GM19099 (cell line): Measurements from ENCODE around the gene LIMCH1.

Source experiments
- POLR2A ChIP-seq: IDR thresholded peaks from 3 replicates; pipeline ENCODE4 v1.6.1; 2011; ENCODE audit warnings: low read depth; ENCODE audit not compliant: insufficient read length; ENCODE audit errors: extremely low read depth

Gene LIMCH1, protein sequence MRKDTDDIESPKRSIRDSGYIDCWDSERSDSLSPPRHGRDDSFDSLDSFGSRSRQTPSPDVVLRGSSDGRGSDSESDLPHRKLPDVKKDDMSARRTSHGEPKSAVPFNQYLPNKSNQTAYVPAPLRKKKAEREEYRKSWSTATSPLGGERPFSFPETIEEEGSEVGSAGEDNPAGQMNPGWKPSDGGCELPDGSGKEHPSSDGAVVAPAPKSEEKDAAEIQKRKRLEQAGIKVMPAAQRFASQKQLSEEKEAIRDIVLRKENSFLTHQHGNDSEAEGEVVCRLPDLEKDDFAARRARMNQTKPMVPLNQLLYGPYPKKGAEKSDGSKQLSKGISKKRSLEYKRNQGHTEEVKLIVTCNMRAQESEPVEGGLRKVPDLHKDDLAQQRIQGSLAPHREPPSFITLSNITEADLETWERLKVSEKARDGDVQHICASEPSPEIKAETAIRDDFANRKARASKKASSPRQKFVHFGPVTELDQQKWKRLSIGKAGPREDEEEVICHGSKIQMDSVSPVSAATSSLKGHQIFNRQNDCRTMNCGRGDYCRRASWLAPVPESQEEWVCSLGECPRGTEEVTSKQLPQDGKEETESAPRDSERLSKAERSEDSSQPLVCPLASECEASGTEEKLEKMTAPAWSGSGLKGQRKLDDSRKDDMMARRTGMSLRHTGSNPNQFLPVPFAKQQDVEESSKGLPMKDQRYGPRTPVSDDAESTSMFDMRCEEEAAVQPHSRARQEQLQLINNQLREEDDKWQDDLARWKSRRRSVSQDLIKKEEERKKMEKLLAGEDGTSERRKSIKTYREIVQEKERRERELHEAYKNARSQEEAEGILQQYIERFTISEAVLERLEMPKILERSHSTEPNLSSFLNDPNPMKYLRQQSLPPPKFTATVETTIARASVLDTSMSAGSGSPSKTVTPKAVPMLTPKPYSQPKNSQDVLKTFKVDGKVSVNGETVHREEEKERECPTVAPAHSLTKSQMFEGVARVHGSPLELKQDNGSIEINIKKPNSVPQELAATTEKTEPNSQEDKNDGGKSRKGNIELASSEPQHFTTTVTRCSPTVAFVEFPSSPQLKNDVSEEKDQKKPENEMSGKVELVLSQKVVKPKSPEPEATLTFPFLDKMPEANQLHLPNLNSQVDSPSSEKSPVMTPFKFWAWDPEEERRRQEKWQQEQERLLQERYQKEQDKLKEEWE (N-terminal part only)

DNA sequence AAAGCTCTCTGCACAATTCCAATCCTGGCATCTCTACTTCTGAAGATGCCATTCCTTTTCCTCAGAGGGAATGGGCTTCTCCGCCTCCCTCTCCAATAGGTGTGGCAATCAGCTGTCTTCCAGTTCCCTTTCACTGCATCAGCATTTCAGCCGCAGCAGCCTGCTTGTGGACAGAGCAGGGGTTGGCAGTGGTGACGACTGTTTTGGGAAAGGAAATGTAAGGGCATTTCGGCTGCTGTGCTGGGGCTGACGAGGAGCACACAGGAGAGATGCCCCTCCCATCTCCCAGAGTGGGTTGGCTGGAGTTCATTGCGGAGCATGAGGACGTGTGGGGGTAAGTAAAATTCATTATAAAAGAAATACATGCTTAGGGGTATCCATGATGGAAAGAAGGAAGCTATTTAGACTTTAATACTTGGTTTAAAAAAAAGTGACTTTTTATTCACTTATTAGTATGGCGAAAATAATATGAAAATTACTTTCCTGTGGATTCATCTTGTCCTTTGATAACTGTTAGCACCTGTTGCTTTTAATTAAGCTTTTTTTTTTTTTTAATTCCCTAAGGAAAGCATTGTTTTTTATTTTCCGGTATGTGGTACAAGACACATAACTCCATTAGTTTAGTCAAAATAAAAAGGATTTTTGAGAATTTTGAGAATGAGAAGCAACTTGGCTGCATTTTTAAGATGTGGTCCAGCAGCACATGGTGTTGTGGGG, at the start of gene LIMCH1:
Gene LIMCH1 (plus strand): TSS at position 141 of the 717 bp plus-strand sequence. CDS start 67,839 bp downstream, outside the sequence.
- no peak for TF ChIP-seq POLR2A

DNA sequence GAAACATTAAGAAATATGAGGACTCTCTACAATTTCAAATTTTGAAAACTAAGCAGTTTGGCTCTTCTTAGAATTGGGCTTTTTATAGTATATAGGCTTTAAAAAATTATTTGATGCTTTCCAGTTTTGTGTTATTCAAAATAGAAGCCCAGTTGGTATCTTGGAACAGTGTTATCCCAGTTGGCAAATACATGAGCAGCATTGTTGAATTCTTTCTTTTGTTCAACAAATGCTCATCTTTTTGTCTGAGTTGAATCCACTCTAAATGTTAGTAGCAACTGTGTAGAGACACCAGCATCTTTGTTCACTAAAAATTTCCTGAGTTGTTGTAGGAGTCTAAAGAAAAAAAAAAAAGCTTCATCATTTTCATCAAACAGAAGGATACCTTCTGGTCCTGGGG, 41.0 kb upstream of the LIMCH1 start:
- no peak for TF ChIP-seq POLR2A

DNA sequence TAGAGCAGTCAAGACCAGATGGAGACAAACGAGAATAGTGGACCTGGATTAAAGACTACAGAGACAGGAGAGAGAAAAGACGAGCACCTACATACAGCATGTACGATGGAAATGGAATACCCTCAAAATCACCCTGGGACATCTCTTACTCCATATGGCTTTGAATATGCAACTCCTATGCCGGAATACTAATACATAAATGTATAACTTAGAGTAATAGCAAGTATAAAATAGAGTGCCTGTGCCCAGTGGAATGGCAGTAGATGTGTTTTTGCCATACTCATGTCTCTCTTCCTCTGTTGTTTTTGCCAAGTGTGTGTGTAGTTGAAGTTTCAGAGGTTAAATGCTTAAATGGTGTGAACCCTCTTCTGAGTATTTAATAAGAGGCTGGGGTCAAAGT, 39.8 kb upstream of the LIMCH1 start:
- TF ChIP-seq POLR2A: no peak

DNA sequence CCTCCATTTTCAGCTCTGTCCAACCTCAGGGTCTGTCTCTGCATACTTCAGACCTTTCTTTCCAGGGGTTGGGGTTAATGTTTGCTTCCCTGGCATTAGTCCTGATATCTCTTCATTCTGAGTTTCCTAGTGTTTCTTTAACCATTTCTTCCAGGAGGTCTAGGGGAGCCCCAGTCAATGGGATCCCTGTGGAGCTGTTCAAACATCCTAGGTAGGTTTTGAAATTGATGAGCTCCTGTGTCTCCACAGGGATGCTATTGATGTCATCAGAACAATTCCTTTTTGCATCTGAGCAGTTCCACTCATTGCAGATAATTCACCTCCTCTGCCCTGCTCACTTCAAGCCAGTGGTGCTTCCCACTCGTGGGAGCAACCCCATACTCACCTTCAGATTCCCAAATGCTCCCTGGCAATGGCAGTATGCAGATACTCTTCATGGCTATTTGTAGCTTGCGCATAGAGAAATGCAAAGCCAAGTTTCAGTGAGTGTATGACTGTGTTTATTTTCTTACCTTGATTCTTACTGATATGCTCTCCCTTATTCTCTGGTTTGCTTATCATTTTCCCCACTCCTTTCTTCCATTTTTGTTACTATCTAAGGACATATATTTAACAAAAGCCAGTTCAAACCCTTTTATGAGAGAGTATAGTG, 33.7 kb upstream of the LIMCH1 start:
- TF ChIP-seq POLR2A: no peak

DNA sequence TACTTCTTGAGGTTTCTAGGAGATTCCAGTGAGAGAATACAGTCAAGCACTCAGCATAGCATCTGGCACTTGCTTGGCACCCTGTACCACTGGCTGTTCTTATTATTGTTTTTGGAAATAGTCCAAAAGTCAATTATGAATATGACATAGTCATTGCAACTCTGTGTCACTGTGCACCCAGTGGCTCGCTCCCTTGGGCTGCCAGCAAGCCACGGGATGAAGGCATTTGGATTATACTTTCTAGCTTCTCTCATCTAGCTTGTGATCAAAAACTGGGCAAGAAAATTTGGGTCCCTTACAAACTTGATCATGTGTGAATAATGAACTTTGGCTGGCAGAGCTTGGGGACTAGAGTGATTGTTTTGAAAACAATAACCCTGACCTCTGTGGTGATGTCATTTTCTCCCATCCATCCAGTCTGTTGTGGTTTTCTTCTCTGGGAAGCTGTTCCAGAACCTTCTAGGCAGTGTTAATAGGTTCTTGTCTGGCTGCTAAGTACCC, 32.7 kb upstream of the LIMCH1 start:
- no peak for TF ChIP-seq POLR2A

DNA sequence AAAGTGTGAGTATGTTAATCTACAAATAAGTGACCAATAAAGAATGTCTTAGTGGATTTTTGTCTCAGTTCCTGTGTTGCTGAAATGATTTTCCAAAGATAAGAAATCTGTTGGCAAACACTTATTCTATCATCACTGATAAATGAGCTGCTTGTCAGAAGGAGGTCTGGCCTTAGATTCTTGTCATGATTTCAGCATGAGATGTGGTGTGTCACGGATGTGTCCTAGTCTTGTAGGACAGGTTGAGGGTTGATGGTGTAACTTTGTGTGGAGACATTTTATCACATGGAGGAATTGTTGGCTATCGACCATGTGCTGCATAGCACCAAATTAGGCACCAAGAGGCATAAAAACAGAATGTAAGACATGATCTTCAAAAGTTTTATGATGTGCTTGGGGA, 31.8 kb upstream of the LIMCH1 start:
- no peak for TF ChIP-seq POLR2A

DNA sequence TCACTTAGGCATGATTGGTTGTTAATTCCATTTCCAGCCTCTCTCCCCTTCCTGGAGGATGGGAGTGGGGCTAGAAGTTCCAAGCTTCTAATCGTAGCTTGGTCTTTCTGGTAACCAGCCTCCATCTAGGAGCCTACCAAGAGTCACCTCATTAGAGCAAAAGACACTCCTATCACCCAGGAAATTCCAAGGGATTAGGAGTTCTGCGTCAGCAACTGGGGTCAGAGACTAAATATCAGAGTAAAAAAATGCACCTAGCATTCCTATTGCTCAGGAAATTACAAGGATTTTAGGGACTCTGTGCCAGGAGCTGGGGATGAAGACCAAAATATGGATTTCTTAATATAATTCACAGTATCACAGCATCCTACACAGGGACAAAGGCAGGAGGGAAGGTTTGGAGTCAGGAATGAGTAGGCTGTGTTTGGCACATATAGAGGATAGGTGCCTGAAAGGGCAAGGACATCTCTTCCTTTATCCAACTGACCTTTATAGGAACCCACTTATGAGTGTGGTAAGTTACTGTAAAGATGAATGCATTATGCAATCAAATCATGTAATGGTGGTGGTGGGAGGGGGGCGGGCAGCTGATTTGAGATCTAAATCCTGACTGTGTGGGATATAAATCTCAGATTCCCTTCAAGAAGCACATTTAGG, 30.5 kb upstream of the LIMCH1 start:
- TF ChIP-seq POLR2A: no peak

DNA sequence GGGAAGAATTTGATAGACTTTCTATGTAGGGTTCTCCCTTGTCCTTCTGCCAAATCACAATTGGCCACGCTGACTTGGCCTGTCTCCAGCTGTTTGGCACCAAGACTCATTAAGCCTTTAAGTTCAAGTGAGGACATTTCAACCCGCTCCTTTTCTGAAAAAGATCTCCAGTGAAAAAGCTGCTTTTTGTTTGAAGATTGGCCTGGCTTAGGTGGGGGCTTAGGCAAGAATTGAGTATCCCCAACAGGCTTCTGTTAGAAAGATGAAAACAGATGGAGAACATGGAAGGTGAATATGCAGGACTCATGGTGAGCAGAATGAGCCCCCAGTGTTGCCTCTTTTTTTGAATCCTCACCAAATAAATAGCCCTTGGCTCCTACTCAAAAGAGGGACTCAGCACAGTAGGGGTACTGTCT, 28.5 kb upstream of the LIMCH1 start:
- no peak for TF ChIP-seq POLR2A

DNA sequence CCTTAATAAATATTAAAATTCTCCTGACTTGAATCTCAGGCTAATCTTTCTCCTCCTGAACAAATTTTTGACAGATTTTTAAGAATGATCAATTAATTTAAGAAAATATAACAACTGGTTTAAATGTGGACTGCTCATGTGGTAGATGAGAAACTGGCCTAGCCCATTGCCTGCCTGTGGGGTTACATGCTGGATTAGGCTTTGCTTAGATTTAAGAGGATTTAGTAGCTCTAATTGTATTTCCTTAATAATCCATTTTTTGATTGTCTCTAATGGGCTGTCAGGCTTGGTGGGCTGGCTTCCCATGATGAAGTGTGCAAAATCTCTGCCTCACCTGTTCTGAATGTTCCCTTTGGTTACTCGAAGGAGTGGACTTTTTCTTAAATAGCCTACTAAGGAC, 27.8 kb upstream of the LIMCH1 start:
- no peak for TF ChIP-seq POLR2A

DNA sequence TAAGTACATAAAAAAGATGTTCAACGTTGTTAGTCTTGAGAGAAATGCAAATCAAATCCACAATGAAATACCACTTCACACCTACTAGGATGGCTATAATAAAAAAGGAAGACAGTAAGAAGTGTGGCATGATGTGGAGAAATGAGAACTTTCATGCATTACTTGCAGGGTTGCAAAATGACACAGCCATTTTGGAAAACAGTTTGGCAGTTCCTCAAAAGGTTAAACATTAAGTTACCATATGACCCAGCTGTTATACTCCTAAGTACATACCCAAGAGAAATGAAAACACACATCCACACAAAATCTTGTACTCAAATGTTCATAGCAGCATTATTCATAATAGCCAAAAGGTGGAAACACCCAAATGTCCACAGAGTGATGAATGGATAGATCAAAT, 25.8 kb upstream of the LIMCH1 start:
- TF ChIP-seq POLR2A: no peak

DNA sequence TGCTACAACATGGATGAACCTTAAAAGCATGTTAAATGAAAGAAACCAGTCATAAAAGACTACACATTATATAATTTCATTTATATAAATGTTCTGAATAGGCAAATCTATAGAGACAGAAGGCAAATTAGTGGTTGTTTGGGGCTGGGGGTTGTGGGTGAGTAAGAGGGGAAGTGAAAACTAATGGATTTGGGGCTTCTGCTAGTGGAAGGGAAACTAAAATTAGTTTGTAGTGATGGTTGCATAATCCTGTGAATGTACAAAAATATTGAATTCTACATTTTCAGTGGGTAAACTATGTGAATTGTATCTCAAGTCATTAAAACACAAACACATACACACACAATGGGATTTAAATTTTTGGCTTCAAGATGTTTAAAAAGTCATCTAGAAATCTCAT, 25.4 kb upstream of the LIMCH1 start:
- no peak for TF ChIP-seq POLR2A

DNA sequence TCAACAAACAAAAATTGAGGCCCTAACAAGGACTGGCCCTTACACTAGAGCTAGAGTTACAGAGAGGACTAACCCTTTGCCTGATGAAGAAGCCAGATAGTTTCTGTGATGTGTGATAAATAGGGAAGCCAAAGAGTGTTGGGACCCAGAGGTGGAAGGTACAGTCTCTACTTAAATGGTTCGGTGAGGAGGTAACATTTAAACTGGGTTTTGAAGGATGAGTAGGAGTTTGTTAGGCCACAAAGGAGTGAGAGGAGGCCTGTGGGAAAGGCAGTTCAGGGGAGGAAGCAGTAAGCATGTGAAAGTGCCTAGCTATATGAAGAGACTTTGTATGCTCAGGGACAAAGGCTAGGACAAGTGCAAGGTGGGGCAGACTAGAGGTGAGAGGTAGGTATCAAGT, 23.8 kb upstream of the LIMCH1 start:
- no peak for TF ChIP-seq POLR2A

DNA sequence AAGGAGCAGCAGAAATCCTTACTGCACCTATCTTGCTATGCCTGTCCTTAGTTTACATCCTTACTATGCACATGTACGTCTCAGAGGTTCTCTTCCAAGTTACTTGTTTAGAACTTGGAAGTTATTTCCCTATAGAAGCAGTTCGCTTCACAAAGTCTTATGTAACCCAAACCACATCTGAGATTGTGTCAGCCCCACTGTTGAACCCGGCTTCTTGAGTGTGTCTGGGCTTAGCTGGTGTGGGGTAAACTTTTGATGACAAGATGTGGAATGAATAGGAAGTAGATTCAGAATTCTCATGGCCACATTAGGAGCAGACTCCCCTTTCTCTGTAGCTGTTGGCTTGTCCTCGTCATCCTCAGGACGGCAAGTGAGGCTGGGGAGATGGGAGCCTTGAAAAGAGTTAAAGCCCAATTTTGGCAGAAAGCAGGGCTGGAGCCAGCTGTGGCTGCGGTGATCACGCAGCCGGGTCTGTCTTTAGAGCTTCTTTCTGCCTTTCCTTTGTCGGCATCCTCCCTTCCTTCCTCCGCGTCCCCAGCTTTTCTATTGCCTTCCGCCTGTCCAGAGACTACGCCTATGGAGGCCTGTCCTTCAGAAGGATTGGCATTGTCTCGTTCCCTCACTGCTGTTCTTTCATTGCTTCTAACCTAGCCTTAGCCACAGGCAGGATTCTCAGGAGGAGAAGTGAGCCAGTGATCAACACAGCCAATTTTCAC, 23.0 kb upstream of the LIMCH1 start:
- no peak for TF ChIP-seq POLR2A
